GM08714 (cell line): Measurements from ENCODE around the gene PHLPP2.

Source experiments
- H3K4me3 ChIP-seq: fragments of 200-500 bp; sonication (Bioruptor generic); 2 replicates; pipeline ENCODE4 v1.5.1; 2014; ENCODE audit warnings: mild to moderate bottlenecking, low read length, inconsistent platforms
- ZNF274 ChIP-seq: IDR thresholded peaks from 2 replicates; pipeline ENCODE4 v1.6.1; 2012; ENCODE audit warnings: mild to moderate bottlenecking, low read depth, low read length

PHLPP2 gene

DNA sequence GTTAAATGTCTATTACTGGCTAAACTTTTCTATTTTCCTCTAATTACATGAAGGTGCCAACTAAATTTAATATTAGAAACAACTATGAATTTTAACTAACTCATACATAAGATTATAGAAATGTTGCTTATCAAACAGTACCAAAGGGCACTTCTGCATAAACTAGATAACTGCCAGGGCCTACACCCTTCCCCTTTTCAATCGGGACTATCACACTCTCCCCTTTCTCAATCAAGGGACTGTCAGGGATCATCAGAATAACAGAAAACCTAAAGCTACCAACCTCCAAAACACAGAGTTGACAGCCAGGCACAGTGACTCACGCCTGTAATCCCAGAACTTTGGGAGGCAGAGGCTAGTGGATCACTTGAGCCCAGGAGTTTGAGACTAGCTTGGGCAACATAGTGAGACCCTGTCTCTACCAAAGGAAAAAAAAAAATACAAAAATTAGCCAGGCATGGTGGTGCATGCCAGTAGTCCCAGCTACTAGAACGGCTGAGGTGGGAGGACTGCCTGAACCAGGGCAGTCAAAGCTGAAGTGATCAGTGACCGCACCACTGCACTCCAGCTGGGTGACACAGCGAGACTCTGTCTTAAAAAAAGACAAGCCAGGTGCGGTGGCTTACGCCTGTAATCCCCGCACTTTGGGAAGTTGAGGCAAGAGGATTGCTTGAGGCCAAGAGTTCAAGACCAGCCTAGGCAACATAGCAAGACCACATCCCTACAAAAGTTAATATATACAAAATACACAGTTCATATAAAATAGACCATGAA, 3.2 kb upstream of the PHLPP2 start:
- H3K4me3 ChIP-seq: no peak overlapping the region

GRCh38 chr16:71726476-71727315, 2.2 kb upstream of the PHLPP2 start:
- no peak for TF ChIP-seq ZNF274
- H3K4me3 ChIP-seq: no peak overlapping the region

More for the DNA sequence above, 3.2 kb upstream of the PHLPP2 start:
- no peak for TF ChIP-seq ZNF274

DNA sequence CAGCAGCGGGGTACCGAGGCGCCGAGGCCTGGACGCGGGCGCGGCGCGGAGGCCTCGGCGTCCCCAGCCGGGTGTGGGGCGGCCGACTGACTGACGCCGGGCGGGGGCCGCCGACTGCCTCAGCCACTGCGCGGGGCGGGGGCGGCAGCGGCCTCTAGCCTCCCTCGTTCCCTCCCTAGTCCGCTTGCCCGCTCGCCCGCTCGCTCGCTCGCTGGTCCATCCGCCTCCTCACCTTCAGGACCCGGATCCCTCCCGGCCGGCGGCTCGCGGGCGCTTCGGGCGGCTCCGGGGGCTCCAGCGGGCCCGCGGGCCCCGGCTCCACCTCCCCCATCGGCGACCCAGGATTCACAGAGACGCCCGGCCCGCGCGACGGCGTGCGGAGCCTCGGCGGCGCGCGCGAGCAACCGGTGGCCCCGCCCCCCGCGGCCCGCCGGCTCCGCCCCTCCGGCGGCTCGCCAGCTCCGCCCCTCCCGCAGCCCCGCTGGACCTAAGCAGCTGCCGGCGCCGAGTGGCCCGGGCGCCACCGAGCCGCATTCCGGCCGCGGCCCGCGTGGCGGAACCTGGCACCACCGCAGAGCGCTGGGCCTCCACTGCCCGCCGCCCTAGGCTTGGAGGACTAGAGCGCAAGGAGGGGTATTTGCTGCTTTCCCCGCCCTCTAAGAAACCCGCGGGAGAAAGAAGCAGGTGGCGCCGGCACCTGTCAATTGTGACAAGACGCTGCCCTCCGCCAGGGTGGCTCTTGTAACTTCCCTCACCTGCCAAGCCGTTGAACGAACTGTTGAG, 773 bp downstream of the PHLPP2 start:
- H3K4me3 ChIP-seq: peak overlapping the region; percentile 90; the same call in 1 of the 2 replicates
- TF ChIP-seq ZNF274: no peak

DNA sequence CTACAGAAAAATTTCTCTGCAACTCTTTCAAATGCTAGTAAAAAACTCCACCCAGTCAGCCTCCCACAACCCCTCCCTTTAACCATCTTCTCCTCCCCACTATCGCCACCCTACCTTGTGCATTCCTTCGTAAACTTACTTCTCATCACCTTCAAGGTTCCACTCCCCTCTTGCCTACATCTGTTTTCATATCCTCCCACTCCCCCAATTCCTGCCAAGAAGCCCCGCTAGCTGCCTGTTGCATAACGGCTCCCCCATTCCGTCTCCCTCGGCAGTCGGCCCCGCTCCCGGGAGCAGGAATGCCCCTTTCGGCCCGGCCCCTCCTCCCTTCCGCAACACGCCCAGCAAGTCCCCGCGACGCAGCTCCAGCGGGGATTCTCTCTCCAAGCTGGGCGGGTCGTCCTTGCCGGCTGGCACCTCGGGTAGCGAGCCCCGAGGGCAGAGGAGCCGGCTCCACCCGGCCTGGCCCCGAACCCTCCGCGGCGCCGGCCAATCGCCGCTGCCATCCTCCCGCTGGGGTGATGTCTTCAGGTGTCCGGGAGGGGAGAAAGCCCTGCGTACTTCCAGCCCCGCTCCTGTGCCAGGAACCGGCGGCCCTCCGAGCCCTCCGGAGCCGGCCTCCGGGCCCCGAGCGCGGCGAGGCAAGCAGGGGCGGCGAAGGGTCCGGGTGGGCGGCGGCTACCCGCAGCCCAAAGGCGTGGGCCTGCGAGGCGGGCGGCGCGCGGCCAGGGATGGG, 1.5 kb downstream of the PHLPP2 start:
- peak overlapping the region; percentile 90 for H3K4me3 ChIP-seq
- TF ChIP-seq ZNF274: no peak

DNA sequence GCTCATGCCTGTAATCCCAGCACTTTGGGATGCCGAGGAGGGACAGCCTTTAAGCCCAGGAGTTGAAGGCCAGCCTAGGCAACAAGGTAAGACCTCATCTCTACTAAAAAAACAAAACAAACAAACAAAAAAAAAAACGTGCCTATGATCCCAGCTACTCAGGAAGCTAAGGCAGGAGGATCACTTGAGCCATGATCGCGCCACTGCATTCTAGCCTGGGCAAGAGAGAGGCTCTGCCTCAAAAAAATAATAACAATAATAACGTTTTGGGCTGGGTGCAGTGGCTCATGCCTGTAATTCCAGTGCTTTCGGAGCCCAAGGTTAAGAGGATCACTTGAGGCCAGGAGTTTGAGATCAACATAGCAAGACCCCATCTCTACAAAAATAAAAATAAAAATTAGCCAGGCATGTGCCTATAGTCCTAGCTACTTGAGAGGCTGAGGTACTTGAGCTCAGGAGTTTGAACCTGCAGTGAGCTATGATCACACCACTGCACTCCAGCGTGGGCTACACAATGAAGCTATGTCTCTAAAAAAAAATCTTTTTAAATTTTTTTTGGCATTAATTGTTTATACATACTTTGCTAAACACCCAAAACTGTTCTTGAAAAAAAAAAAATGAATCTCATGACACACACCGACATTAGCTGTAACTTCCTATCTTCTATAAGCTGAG, 3.3 kb downstream of the PHLPP2 start:
- TF ChIP-seq ZNF274: no peak
- no peak overlapping the region for H3K4me3 ChIP-seq

GRCh38 chr16:71712501-71712900, 12.0 kb downstream of the PHLPP2 start:
- TF ChIP-seq ZNF274: no peak
- H3K4me3 ChIP-seq: no peak overlapping the region

DNA sequence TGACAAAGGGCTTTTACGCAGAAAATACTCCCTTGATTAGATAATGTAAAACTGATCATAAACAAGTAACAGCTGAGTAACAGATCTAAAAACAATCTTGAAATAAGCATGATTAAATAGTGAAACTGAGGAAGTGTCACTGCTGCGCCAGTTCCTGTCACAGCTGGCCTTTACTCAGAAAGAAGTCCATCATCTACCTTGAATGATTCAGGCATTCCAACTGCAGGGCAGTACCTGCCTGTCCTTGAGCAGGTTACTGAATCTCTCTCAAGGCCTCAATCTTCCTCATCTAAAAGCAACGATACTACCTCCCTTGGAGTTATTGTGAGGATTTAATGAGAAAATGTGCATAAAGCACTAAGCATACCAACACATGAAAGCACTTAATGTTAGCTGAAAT, 12.7 kb downstream of the PHLPP2 start:
- TF ChIP-seq ZNF274: no peak

DNA sequence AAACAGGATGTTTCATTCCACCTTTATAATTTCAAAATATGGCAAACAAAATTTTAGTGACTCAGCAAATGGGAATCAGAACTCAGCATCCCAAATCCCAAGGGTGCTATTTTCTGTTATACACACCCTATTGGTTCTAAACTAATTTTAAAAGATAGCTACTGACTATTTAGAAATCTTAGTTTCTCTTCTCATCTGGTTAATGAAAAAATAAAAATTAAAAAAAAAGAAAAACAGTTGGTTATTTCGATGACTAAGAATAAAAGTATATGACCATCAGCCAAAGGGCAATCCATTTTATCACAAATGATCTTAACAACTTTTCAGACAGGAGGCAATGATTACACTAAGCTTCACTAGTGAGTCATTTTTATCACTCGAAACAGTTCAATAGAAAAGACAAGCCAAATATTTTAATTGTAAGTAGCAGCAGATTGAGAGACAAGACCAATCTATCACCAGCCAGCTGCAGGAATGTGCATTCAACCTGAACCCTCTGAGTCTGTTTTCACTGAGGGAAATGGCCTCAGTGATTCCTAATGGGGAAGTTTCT, 15.2 kb downstream of the PHLPP2 start:
- TF ChIP-seq ZNF274: no peak

More for the DNA sequence above, 12.7 kb downstream of the PHLPP2 start:
- H3K4me3 ChIP-seq: no peak overlapping the region

GRCh38 chr16:71708696-71709095, 15.8 kb downstream of the PHLPP2 start:
- no peak overlapping the region for H3K4me3 ChIP-seq
- TF ChIP-seq ZNF274: no peak

More for the DNA sequence above, 15.2 kb downstream of the PHLPP2 start:
- no peak overlapping the region for H3K4me3 ChIP-seq

GRCh38 chr16:71707199-71707598, 17.3 kb downstream of the PHLPP2 start:
- H3K4me3 ChIP-seq: no peak overlapping the region
- TF ChIP-seq ZNF274: no peak

DNA sequence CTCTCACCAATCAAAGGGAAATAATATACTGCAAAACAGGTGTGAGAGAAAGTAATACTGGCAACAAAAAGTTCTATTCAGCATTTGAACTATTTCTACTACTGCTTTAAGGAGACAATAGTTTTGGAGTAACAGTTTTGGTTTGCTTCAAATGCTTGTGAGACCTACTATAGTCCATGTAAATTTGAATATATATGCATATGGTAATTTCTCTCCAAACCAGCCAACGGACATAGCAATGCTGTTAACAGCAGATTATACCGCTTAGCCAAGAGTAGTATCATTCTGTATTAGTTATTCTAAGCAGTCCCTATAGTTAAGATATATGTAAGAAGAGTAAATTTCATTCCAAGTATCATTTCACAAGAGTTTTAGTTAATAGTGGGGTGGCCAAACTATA, 18.5 kb downstream of the PHLPP2 start:
- TF ChIP-seq ZNF274: no peak

DNA sequence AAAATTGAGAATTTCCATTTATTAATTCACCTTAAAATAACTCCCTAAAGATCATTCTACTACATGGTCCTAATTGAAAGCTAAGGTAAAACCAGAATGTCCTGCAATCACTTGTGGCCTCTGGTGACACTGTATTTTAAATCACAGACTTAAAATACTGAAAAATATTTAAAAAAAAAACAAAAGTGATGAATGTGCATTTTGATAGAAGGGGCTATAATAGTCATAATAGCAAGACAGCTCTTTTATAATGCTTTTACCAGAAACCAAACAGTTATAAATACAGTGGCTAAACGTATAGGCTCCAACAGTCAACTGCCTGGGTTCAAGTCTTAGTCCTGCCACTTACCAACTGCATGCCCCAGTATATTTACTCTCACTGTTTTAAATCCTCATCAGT, 21.2 kb downstream of the PHLPP2 start:
- no peak for TF ChIP-seq ZNF274

More for the DNA sequence above, 18.5 kb downstream of the PHLPP2 start:
- no peak overlapping the region for H3K4me3 ChIP-seq

DNA sequence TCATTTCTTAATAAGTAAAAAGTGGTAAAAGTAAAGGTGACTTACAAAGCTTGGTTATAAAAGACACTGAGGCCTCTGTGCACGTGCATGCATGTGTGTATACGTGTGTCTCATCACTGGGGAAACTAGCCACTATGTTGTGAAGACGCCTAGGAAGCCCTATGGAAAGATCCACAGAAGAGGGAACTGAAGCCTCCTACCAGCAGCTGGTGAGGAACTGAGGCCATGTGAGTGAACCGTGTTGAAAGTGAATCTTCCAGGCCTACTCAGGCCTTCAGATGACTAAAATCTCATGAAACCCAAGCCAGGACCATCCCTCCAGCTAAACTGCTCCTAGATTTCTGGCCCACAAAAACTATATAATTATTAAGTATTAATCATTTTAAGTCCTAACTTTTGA, 23.7 kb downstream of the PHLPP2 start:
- H3K4me3 ChIP-seq: no peak overlapping the region
- TF ChIP-seq ZNF274: no peak

More for the DNA sequence above, 21.2 kb downstream of the PHLPP2 start:
- no peak overlapping the region for H3K4me3 ChIP-seq
